Fibroblast of peridontal ligament (primary cell): ENCODE data around the gene FXYD2.
A peak's percentile ranks its signal among the peaks of the same experiment; 100 is the strongest.

Experiments
- DNase-seq: peaks from one replicate; pipeline ENCODE4 v3.0.0-alpha.2; 2010; ENCODE audit errors: extremely low read depth

FXYD2 gene

GRCh38 chr11:117857734-117858414 is 33.3 kb upstream of the FXYD2 start:
- DNase-seq, result no peak

- DNase-seq, result no peak
Observed at GRCh38 chr11:117855912-117856651, 31.5 kb upstream of the FXYD2 start.

GRCh38 chr11:117855186-117855845 is 30.8 kb upstream of the FXYD2 start:
- no peak for DNase-seq

- DNase-seq, result no peak
Observed at GRCh38 chr11:117852309-117852708, 27.8 kb upstream of the FXYD2 start.

- DNase-seq, result no peak
Observed at GRCh38 chr11:117851852-117852251, 27.3 kb upstream of the FXYD2 start.

- peak; percentile 2 for DNase-seq
Observed at GRCh38 chr11:117851106-117851505, 26.6 kb upstream of the FXYD2 start.

GRCh38 chr11:117849781-117850414 is 25.4 kb upstream of the FXYD2 start:
- DNase-seq, result no peak

- peak; percentile 68 for DNase-seq
Observed at GRCh38 chr11:117843666-117844484, 19.3 kb upstream of the FXYD2 start.

GRCh38 chr11:117842131-117842941 is 17.8 kb upstream of the FXYD2 start:
- no peak for DNase-seq

GRCh38 chr11:117841551-117842031 is 17.0 kb upstream of the FXYD2 start:
- no peak for DNase-seq

- DNase-seq, result no peak
Observed at GRCh38 chr11:117840881-117841550, 16.5 kb upstream of the FXYD2 start.

GRCh38 chr11:117839936-117840813 is 15.6 kb upstream of the FXYD2 start:
- DNase-seq, result no peak

- DNase-seq, result no peak
Observed at GRCh38 chr11:117839380-117839881, 14.9 kb upstream of the FXYD2 start.

GRCh38 chr11:117838901-117839300 is 14.4 kb upstream of the FXYD2 start:
- DNase-seq, result no peak

GRCh38 chr11:117837791-117838190 is 13.2 kb upstream of the FXYD2 start:
- no peak for DNase-seq

GRCh38 chr11:117837070-117837776 is 12.7 kb upstream of the FXYD2 start:
- no peak for DNase-seq

- no peak for DNase-seq
Observed at GRCh38 chr11:117836077-117836960, 11.8 kb upstream of the FXYD2 start.
